Endothelial cell of umbilical vein (primary cell): ENCODE results near the gene CDH11. TPM values are rescaled to one million over a fixed set of nuclear protein-coding genes. Genes with fewer than 3 reads are reported as not detected.

Experiments used
- BruUV-seq: library from RNA; stranded (reverse); fragments of 400-500 nt; replicated peaks from 2 replicates; lab custom pipeline; 2021; lab: Mats Ljungman, UMichigan
- CTCF ChIA-PET: fragments of 300-600, 350-600 bp; sonication (Branson Sonifier 250); formaldehyde crosslinking; loops from one replicate; lab custom pipeline; 2021; ENCODE audit warnings: antibody characterized with exemption, inconsistent platforms; lab: Charles Lee
- POLR2A ChIA-PET: fragments of 300-600, 350-600 bp; sonication (Branson Sonifier 250); formaldehyde crosslinking; loops from one replicate; lab custom pipeline; 2021; ENCODE audit warnings: antibody characterized with exemption, inconsistent platforms; lab: Charles Lee
- DNase-seq: peaks from one replicate; pipeline ENCODE4 v3.0.0-alpha.2; 2011; ENCODE audit warnings: low read depth, low spot score
- FAIRE-seq: peaks from 2 replicates; lab custom pipeline; 2011; peaks lifted over from hg19 to GRCh38; lab: Jason Lieb, UNC
- H2AFZ ChIP-seq: 2 replicates; pipeline ENCODE4 v1.6.0; 2012; ENCODE audit warnings: low read depth, low read length, control low read depth, inconsistent platforms
- H3K27ac ChIP-seq: 2 replicates; pipeline ENCODE4 v1.5.1; 2011; ENCODE audit warnings: low read depth, mild to moderate bottlenecking, control low read depth, low read length, moderate library complexity; ENCODE audit not compliant: insufficient read depth
- H3K27me3 ChIP-seq, 2 experiments: 2 replicates each; pipeline versions ENCODE4 v1.6.0 to v1.6.1; 2011; ENCODE audit warnings: low read length in 2 of 2, mixed read lengths in 1 of 2; ENCODE audit not compliant: control insufficient read depth in 2 of 2, insufficient read depth in 2 of 2
- H3K36me3 ChIP-seq, 2 experiments: 2 replicates in 1 of 2; 3 replicates in 1 of 2; pipeline ENCODE4 v1.5.1; 2011; ENCODE audit warnings: low read length in 2 of 2, mild to moderate bottlenecking in 1 of 2, moderate library complexity in 1 of 2; ENCODE audit not compliant: control insufficient read depth in 2 of 2, insufficient read depth in 2 of 2; ENCODE audit errors: extremely low read depth in 1 of 2
- H3K4me1 ChIP-seq: 3 replicates; pipeline ENCODE4 v1.5.1; 2011; ENCODE audit warnings: mild to moderate bottlenecking, low read length; ENCODE audit not compliant: control insufficient read depth, insufficient read depth; ENCODE audit errors: extremely low read depth
- H3K4me2 ChIP-seq: 2 replicates; pipeline ENCODE4 v1.6.1; 2011; ENCODE audit warnings: low read length, control low read depth, mixed read lengths; ENCODE audit not compliant: insufficient read depth
- H3K4me3 ChIP-seq, 3 experiments: fragments of 200-600 bp in 1 of 3; sonication (generic), shearing (Covaris generic) in 1 of 3; replicated peaks in 1 of 3; 2 replicates each; pipeline ENCODE4 v1.5.1; 2011 to 2016; ENCODE audit warnings: control low read depth in 3 of 3, low read length in 3 of 3, mild to moderate bottlenecking in 2 of 3, inconsistent platforms in 1 of 3, low read depth in 1 of 3, moderate library complexity in 1 of 3; ENCODE audit not compliant: insufficient read depth in 1 of 3
- H3K79me2 ChIP-seq: 2 replicates; pipeline ENCODE4 v1.6.0; 2012; ENCODE audit warnings: low read length, inconsistent platforms; ENCODE audit not compliant: control insufficient read depth, insufficient read depth
- H3K9ac ChIP-seq: replicated peaks from 2 replicates; pipeline ENCODE3; 2011; ENCODE audit warnings: low read length, control low read depth; ENCODE audit not compliant: insufficient read depth; ENCODE audit errors: extremely low read depth
- H3K9me1 ChIP-seq: replicated peaks from 3 replicates; pipeline ENCODE4 v1.6.0; 2011; ENCODE audit warnings: mild to moderate bottlenecking, low read length; ENCODE audit not compliant: control insufficient read depth, insufficient read depth; ENCODE audit errors: extremely low read depth
- H3K9me3 ChIP-seq: replicated peaks from 2 replicates; pipeline ENCODE4 v1.5.1; 2012; ENCODE audit warnings: low read length, inconsistent platforms; ENCODE audit not compliant: control insufficient read depth, insufficient read depth
- H4K20me1 ChIP-seq: replicated peaks from 2 replicates; pipeline ENCODE3; 2011; ENCODE audit warnings: mild to moderate bottlenecking, low read length; ENCODE audit not compliant: control insufficient read depth, insufficient read depth; ENCODE audit errors: extremely low read depth
- EZH2 ChIP-seq: IDR thresholded peaks from 2 replicates; pipeline ENCODE4 v1.6.1; 2012; ENCODE audit warnings: borderline replicate concordance, low read depth, mild to moderate bottlenecking, moderate library complexity, low read length, inconsistent platforms; ENCODE audit not compliant: severe bottlenecking
- FOS ChIP-seq: IDR thresholded peaks from 2 replicates; pipeline ENCODE4 v1.6.1; 2011; ENCODE audit warnings: mild to moderate bottlenecking, low read length, moderate library complexity, borderline replicate concordance; ENCODE audit not compliant: insufficient read depth
- GATA2 ChIP-seq: IDR thresholded peaks from 2 replicates; pipeline ENCODE4 v1.7.0; 2011; ENCODE audit warnings: low read depth, mild to moderate bottlenecking, moderate library complexity, mixed read lengths, low read length; ENCODE audit not compliant: insufficient read length, insufficient read depth
- JUN ChIP-seq: IDR thresholded peaks from 2 replicates; pipeline ENCODE4 v1.6.1; 2011; ENCODE audit warnings: borderline replicate concordance, low read depth; ENCODE audit not compliant: insufficient read length, insufficient read depth
- MYC ChIP-seq: IDR thresholded peaks from one replicate; pipeline ENCODE4 v1.6.1; 2011; ENCODE audit warnings: mild to moderate bottlenecking, low read depth, low read length
- POLR2A ChIP-seq: IDR thresholded peaks from 2 replicates; pipeline ENCODE4 v1.6.1; 2012; ENCODE audit warnings: low read depth, mild to moderate bottlenecking, control low read depth, low read length
- POLR2AphosphoS5 ChIP-seq: IDR thresholded peaks from 2 replicates; pipeline ENCODE4 v1.6.1; 2012; ENCODE audit warnings: low read depth, mild to moderate bottlenecking, control low read depth, low read length, moderate library complexity; ENCODE audit not compliant: insufficient read depth
- dilution Hi-C: fragments of 300-500 bp; cut with MboI; formaldehyde crosslinking; loops from one replicate; pipeline ENCODE4 v1.15.0; 2019; ENCODE audit warnings: low sequenced_read_pairs; ENCODE audit not compliant: extremely low pct_ligation_motif_present
- intact Hi-C: fragments of 100-400 bp; cut with micrococcal nuclease; formaldehyde crosslinking; loops from one replicate; pipeline ENCODE4 v1.10.0; 2022
- polyA plus RNA-seq, 4 experiments: library from polyadenylated mRNA; depleted of rRNA in 3 of 4; stranded (reverse) in 3 of 4; unstranded in 1 of 4; fragments of >200 nt; gene quantifications; 2 replicates each; pipeline versions ENCODE4 v1.2.1 to v1.2.3, GENCODE V29; 2011 to 2012; ENCODE audit warnings: missing spikeins in 1 of 4
- total RNA-seq: library from RNA; stranded (reverse); gene quantifications from 2 replicates; pipeline ENCODE4 v1.2.3, GENCODE V29; 2021
- TF ChIP-seq, protein P1 (sequence below): IDR thresholded peaks from 2 replicates; pipeline ENCODE4 v1.6.1; 2011; ENCODE audit not compliant: insufficient read depth, insufficient read length
- TF ChIP-seq, protein P2 (sequence below), 2 donors: IDR thresholded peaks; 1 replicate in 1 of 2; 2 replicates in 1 of 2; pipeline ENCODE4 v1.5.1; 2011; ENCODE audit warnings: low read length in 2 of 2, mild to moderate bottlenecking in 2 of 2, moderate library complexity in 2 of 2, control low read depth in 1 of 2, inconsistent platforms in 1 of 2, low read depth in 1 of 2; ENCODE audit not compliant: insufficient read depth in 1 of 2; ENCODE audit errors: extremely low read depth in 1 of 2

CDH11 gene
- total and polyA plus RNA-seq, 2 donors (not counting 3 experiments of a cell fraction or from before 2014, with no cell fraction given): 30.4 to 32.7 TPM

DNA sequence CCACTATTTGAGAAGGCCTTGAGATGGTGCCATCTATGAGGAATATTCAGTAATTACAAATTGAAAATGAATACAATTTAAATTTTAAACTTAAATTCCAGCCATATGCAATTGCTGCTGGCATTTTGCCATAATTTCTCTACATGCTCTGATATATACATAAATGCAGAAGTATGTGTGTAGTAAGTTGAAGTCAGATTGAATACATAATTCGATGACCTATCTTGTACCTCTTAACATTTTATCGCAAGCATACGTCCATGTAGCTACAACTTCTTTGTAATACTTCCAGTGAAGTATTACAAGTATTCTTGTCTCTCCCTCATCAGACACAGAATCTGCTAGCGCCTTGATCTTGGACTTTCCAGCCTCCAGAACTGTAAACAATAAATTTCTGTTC is 26.0 kb downstream of the CDH11 start:
- BruUV-seq: no TSS peak
- CTCF ChIA-PET: no interaction called here

More for the DNA sequence above, 26.0 kb downstream of the CDH11 start:
- Histone ChIP-seq H3K79me2 (no peaks in the 10 kb centered on the region), H3K4me1 (no peaks in the 10 kb centered on the region), H3K9me1 (no peaks in the 10 kb centered on the region), H3K9ac (no peak overlapping the region), H3K9me3 (no peaks in the 10 kb centered on the region), H3K4me2 (no peak overlapping the region), H2AFZ (no peak overlapping the region), H3K36me3 (no peaks in the 10 kb centered on the region), H3K4me3 (no peak overlapping the region), H4K20me1 (no peaks in the 10 kb centered on the region), H3K27ac (no peak overlapping the region), H3K27me3 (no peaks in the 10 kb centered on the region)
- FAIRE-seq (no peak), DNase-seq (no peak)
- TF ChIP-seq JUN: no peak
- TF ChIP-seq GATA2: no peak
- TF ChIP-seq MYC: no peak
- TF ChIP-seq EZH2: no peak
- TF ChIP-seq, protein P1, sequence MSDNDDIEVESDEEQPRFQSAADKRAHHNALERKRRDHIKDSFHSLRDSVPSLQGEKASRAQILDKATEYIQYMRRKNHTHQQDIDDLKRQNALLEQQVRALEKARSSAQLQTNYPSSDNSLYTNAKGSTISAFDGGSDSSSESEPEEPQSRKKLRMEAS: no peak
- no peak for TF ChIP-seq POLR2AphosphoS5
- no peak for TF ChIP-seq POLR2A
- TF ChIP-seq, protein P2, sequence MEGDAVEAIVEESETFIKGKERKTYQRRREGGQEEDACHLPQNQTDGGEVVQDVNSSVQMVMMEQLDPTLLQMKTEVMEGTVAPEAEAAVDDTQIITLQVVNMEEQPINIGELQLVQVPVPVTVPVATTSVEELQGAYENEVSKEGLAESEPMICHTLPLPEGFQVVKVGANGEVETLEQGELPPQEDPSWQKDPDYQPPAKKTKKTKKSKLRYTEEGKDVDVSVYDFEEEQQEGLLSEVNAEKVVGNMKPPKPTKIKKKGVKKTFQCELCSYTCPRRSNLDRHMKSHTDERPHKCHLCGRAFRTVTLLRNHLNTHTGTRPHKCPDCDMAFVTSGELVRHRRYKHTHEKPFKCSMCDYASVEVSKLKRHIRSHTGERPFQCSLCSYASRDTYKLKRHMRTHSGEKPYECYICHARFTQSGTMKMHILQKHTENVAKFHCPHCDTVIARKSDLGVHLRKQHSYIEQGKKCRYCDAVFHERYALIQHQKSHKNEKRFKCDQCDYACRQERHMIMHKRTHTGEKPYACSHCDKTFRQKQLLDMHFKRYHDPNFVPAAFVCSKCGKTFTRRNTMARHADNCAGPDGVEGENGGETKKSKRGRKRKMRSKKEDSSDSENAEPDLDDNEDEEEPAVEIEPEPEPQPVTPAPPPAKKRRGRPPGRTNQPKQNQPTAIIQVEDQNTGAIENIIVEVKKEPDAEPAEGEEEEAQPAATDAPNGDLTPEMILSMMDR (IDR thresholded peaks at IDR 0.05; ENCODE audit: extremely low read depth in 1 of 2, insufficient read depth in 1 of 2, low read depth in 1 of 2, low read length in 2 of 2): no peak
- TF ChIP-seq FOS: no peak
- intact Hi-C loops (no loop called here), dilution Hi-C loops (no loop called here)
- POLR2A ChIA-PET: no interaction called here
